ENCODE data around the gene CIART.
"Not testable (repeated sequence)": the region's sequence is repeated elsewhere in the genome, so short reads cannot be mapped to it uniquely, and the experiment has no call there.

Gene CIART

GRCh38 chr1:150295476-150295875 lies 13.1 kb downstream of the CIART start:
- TF ChIP-seq, protein P1, sequence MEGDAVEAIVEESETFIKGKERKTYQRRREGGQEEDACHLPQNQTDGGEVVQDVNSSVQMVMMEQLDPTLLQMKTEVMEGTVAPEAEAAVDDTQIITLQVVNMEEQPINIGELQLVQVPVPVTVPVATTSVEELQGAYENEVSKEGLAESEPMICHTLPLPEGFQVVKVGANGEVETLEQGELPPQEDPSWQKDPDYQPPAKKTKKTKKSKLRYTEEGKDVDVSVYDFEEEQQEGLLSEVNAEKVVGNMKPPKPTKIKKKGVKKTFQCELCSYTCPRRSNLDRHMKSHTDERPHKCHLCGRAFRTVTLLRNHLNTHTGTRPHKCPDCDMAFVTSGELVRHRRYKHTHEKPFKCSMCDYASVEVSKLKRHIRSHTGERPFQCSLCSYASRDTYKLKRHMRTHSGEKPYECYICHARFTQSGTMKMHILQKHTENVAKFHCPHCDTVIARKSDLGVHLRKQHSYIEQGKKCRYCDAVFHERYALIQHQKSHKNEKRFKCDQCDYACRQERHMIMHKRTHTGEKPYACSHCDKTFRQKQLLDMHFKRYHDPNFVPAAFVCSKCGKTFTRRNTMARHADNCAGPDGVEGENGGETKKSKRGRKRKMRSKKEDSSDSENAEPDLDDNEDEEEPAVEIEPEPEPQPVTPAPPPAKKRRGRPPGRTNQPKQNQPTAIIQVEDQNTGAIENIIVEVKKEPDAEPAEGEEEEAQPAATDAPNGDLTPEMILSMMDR (conservative IDR thresholded peaks at IDR 0.05; ENCODE audit: low read depth, low read length), result no peak
- Histone ChIP-seq H3K4me1 (ENCODE audit: low read depth, poor library complexity, severe bottlenecking) (no peaks in the 10 kb centered on the region), H3K4me2 (no peak overlapping the region), H3K9ac (no peak overlapping the region), H3K36me3 (ENCODE audit: insufficient read depth) (no peaks in the 10 kb centered on the region), H3K27ac (no peak overlapping the region), H3K27me3 (ENCODE audit: insufficient read depth, low read depth) (no peaks in the 10 kb centered on the region), H3K4me3 (IDR thresholded peaks at IDR 0.05; ENCODE audit: insufficient read depth, low read depth, low read length) (no peak overlapping the region), H3K79me2 (ENCODE audit: insufficient read depth, low read depth) (no peaks in the 10 kb centered on the region), H2AFZ (ENCODE audit: low read depth) (no peak overlapping the region), H4K20me1 (ENCODE audit: insufficient read depth) (no peaks in the 10 kb centered on the region)

- no peaks in the 10 kb centered on the region for H3K27me3 ChIP-seq (ENCODE audit: insufficient read depth, low read depth)
- H3K4me2 ChIP-seq, result no peak overlapping the region
- no peak overlapping the region for H3K9ac ChIP-seq
- no peaks in the 10 kb centered on the region for H3K36me3 ChIP-seq (ENCODE audit: insufficient read depth)
- no peaks in the 10 kb centered on the region for H3K79me2 ChIP-seq (ENCODE audit: insufficient read depth, low read depth)
- H2AFZ ChIP-seq (ENCODE audit: low read depth), result no peak overlapping the region
- H4K20me1 ChIP-seq (ENCODE audit: insufficient read depth), result no peaks in the 10 kb centered on the region
- no peak overlapping the region for H3K27ac ChIP-seq
- TF ChIP-seq, protein P1 (conservative IDR thresholded peaks at IDR 0.05; ENCODE audit: low read depth, low read length), result no peak
- H3K4me3 ChIP-seq (IDR thresholded peaks at IDR 0.05; ENCODE audit: insufficient read depth, low read depth, low read length), result no peak overlapping the region
- H3K4me1 ChIP-seq (ENCODE audit: low read depth, poor library complexity, severe bottlenecking), result no peaks in the 10 kb centered on the region
These were observed 17.4 kb downstream of the CIART start for GRCh38 chr1:150299716-150300115.

- H3K9ac ChIP-seq, result no peak overlapping the region
- H4K20me1 ChIP-seq (ENCODE audit: insufficient read depth), result no peaks in the 10 kb centered on the region
- TF ChIP-seq, protein P1 (conservative IDR thresholded peaks at IDR 0.05; ENCODE audit: low read depth, low read length), result no peak
- H3K4me1 ChIP-seq (ENCODE audit: low read depth, poor library complexity, severe bottlenecking), result no peaks in the 10 kb centered on the region
- H3K27ac ChIP-seq, result no peak overlapping the region
- H2AFZ ChIP-seq (ENCODE audit: low read depth), result no peak overlapping the region
- no peak overlapping the region for H3K4me3 ChIP-seq (IDR thresholded peaks at IDR 0.05; ENCODE audit: insufficient read depth, low read depth, low read length)
- H3K79me2 ChIP-seq (ENCODE audit: insufficient read depth, low read depth), result no peaks in the 10 kb centered on the region
- H3K36me3 ChIP-seq (ENCODE audit: insufficient read depth), result no peaks in the 10 kb centered on the region
- no peak overlapping the region for H3K4me2 ChIP-seq
- H3K27me3 ChIP-seq (ENCODE audit: insufficient read depth, low read depth), result no peaks in the 10 kb centered on the region
These were observed 20.0 kb downstream of the CIART start for GRCh38 chr1:150302338-150302737.

- Histone ChIP-seq H3K36me3 (ENCODE audit: insufficient read depth) (no peaks in the 10 kb centered on the region), H4K20me1 (ENCODE audit: insufficient read depth) (no peaks in the 10 kb centered on the region), H3K4me1 (ENCODE audit: low read depth, poor library complexity, severe bottlenecking) (no peaks in the 10 kb centered on the region), H3K9ac (no peak overlapping the region), H3K4me3 (IDR thresholded peaks at IDR 0.05; ENCODE audit: insufficient read depth, low read depth, low read length) (no peak overlapping the region), H3K79me2 (ENCODE audit: insufficient read depth, low read depth) (no peaks in the 10 kb centered on the region), H3K27me3 (ENCODE audit: insufficient read depth, low read depth) (no peaks in the 10 kb centered on the region), H2AFZ (ENCODE audit: low read depth) (no peak overlapping the region), H3K27ac (no peak overlapping the region), H3K4me2 (no peak overlapping the region)
- TF ChIP-seq, protein P1 (conservative IDR thresholded peaks at IDR 0.05; ENCODE audit: low read depth, low read length), result no peak
These were observed 20.5 kb downstream of the CIART start for GRCh38 chr1:150302902-150303301.

GRCh38 chr1:150308585-150308984 lies 26.2 kb downstream of the CIART start:
- not testable (repeated sequence) for H4K20me1 ChIP-seq (ENCODE audit: insufficient read depth); H3K4me1 ChIP-seq (ENCODE audit: low read depth, poor library complexity, severe bottlenecking); H3K4me2 ChIP-seq; H3K27me3 ChIP-seq (ENCODE audit: insufficient read depth, low read depth); H3K36me3 ChIP-seq (ENCODE audit: insufficient read depth); H3K79me2 ChIP-seq (ENCODE audit: insufficient read depth, low read depth); H3K27ac ChIP-seq; H2AFZ ChIP-seq (ENCODE audit: low read depth); H3K9ac ChIP-seq; H3K4me3 ChIP-seq (IDR thresholded peaks at IDR 0.05; ENCODE audit: insufficient read depth, low read depth, low read length)

Data from KMS-11 (cell line).